IPS-20b (cell line): Measurements from ENCODE around the gene HHLA2.

Experiments
- H3K27ac ChIP-seq: one replicate; pipeline ENCODE4 v1.5.1; 2013; ENCODE audit warnings: low read length
- H3K27me3 ChIP-seq: 2 replicates; pipeline ENCODE4 v1.6.1; 2013; ENCODE audit warnings: mild to moderate bottlenecking, low read length, inconsistent platforms; ENCODE audit not compliant: insufficient read depth
- H3K36me3 ChIP-seq: 2 replicates; pipeline ENCODE4 v1.6.1; 2013; ENCODE audit warnings: low read depth, mild to moderate bottlenecking, inconsistent platforms, low read length, moderate library complexity; ENCODE audit not compliant: insufficient read depth
- H3K4me1 ChIP-seq: 2 replicates; pipeline ENCODE4 v1.6.1; 2013; ENCODE audit warnings: mild to moderate bottlenecking, control low read depth, inconsistent platforms, low read length, moderate library complexity; ENCODE audit not compliant: insufficient read depth
- H3K4me3 ChIP-seq: 2 replicates; pipeline ENCODE4 v1.5.1; 2013; ENCODE audit warnings: mild to moderate bottlenecking, low read length, inconsistent platforms
- H3K9ac ChIP-seq: 2 replicates; pipeline ENCODE4 v1.6.1; 2013; ENCODE audit warnings: low read depth, mild to moderate bottlenecking, inconsistent platforms, low read length, moderate library complexity
- H3K9me3 ChIP-seq: 2 replicates; pipeline ENCODE4 v1.6.1; 2013; ENCODE audit warnings: mild to moderate bottlenecking, low read depth, low read length, inconsistent platforms; ENCODE audit not compliant: insufficient read depth

The HHLA2 gene

GRCh38 chr3:108383306-108383705 is 87.0 kb downstream of the HHLA2 start:
- no peaks in the 10 kb centered on the region for H3K36me3 ChIP-seq
- H3K27me3 ChIP-seq: no peaks in the 10 kb centered on the region
- no peak overlapping the region for H3K9ac ChIP-seq
- H3K4me1 ChIP-seq: no peaks in the 10 kb centered on the region; the same call in 1 of the 2 replicates
- no peak overlapping the region for H3K4me3 ChIP-seq
- no peak overlapping the region for H3K27ac ChIP-seq
- no peaks in the 10 kb centered on the region for H3K9me3 ChIP-seq

GRCh38 chr3:108387063-108387462 is 90.7 kb downstream of the HHLA2 start:
- no peak overlapping the region for H3K27ac ChIP-seq
- H3K36me3 ChIP-seq: no peaks in the 10 kb centered on the region

DNA sequence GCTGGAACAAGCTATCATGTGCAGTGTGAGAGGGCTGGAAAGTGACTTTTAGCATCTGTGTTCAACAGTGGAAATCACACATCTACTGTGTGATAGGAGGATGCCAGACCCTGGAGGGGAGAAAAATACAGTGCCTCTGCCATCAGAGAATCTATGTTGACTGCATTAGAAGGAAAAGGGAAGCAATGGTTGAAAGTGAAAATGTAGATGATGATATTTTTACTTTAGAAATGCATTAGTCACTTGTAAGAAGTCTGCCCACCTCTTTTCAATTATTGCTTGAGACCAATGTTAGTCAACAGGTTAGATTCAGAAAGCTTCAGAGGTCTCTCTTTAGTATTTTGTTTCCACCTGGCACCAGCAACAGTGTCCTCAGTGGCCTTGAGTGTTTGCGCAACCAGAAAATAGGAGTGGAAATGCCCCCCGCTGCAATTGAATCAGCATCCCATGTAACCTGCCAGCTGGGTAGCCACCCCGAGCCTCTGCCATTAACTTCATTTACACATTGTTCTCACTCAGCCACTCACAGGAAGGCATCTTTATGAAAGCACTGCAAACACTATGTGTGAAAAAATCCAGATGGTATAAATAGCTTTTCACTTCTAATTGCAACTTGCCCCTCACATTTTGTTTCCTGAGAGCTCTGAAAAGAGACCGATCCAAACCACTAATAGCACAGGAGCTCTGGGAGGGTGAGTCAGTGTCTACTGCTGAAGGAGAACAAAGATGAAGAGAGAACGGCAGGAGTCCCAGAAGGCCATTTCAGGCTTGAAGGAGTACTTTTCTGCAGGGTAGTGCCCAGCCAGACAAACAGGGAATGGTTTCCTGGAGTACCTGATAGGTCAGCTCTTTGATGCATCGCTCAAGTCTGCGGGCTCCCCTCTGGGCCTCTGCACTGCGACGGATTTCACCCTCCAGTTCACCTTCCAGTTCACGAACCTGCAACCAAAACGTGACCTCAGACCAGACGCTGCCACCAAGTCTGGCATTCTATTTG is 92.1 kb downstream of the HHLA2 start:
- Histone ChIP-seq H3K4me1 (peaks cover 6% of the 10 kb centered on the region), H3K9ac (no peak overlapping the region), H3K9me3 (no peaks in the 10 kb centered on the region), H3K27me3 (no peaks in the 10 kb centered on the region), H3K36me3 (no peaks in the 10 kb centered on the region), H3K27ac (no peak overlapping the region), H3K4me3 (no peak overlapping the region)

More at GRCh38 chr3:108387063-108387462, 90.7 kb downstream of the HHLA2 start:
- Histone ChIP-seq H3K9me3 (no peaks in the 10 kb centered on the region), H3K9ac (no peak overlapping the region), H3K27me3 (no peaks in the 10 kb centered on the region), H3K4me3 (no peak overlapping the region), H3K4me1 (peaks cover 6% of the 10 kb centered on the region)

GRCh38 chr3:108389372-108389771 is 93.0 kb downstream of the HHLA2 start:
- Histone ChIP-seq H3K4me3 (no peak overlapping the region), H3K27me3 (no peaks in the 10 kb centered on the region), H3K27ac (no peak overlapping the region), H3K4me1 (peaks cover 6% of the 10 kb centered on the region), H3K9ac (no peak overlapping the region), H3K9me3 (no peaks in the 10 kb centered on the region), H3K36me3 (no peaks in the 10 kb centered on the region)

GRCh38 chr3:108391917-108392593 is 95.7 kb downstream of the HHLA2 start:
- Histone ChIP-seq H3K4me1 (peaks cover 10% of the 10 kb centered on the region), H3K27me3 (no peaks in the 10 kb centered on the region), H3K36me3 (no peaks in the 10 kb centered on the region), H3K9ac (no peak overlapping the region), H3K27ac (no peak overlapping the region), H3K9me3 (no peaks in the 10 kb centered on the region), H3K4me3 (no peak overlapping the region)

DNA sequence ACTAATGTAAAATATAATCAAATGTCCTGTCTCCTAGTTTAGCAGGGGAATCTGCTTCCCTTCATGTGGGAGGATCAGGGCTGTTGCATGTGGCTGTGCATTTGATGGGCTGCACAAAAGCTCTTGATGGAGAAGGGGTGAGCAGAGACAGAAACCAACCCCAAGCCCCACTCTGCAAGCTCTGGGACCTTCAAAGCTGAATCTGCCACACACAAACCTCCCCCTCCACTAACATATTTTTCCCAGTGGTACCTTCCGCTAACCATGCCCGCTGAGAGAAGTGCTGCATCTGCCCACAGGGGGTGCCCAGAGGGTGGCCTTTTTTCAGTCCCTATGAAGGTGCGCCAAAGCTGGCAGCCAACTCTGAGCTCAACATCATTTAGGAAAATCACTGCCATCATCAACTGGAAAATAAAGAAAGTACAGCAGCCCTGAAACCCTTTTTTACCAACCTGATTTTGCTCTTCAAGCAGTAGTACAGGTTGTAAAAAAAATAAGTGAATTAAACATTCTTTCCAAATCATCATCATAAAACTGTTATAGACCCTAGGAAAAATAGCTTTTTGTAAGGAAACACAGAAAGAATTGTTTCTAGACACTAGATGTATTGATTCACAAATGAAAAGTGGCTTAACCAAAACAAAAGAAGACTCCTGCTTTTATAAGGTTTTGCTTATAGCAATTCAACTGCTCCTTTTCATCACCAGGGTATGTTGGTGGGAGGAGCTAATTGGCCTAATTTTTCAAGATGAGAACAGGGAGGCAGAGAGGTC is 97.0 kb downstream of the HHLA2 start:
- Histone ChIP-seq H3K9ac (no peak overlapping the region), H3K4me3 (no peak overlapping the region), H3K36me3 (no peaks in the 10 kb centered on the region), H3K4me1 (peaks cover 10% of the 10 kb centered on the region), H3K27ac (no peak overlapping the region), H3K27me3 (no peaks in the 10 kb centered on the region), H3K9me3 (no peaks in the 10 kb centered on the region)

GRCh38 chr3:108394016-108394415 is 97.7 kb downstream of the HHLA2 start:
- Histone ChIP-seq H3K4me3 (no peak overlapping the region), H3K27ac (no peak overlapping the region), H3K9ac (no peak overlapping the region), H3K27me3 (no peaks in the 10 kb centered on the region), H3K4me1 (peaks cover 7% of the 10 kb centered on the region), H3K9me3 (no peaks in the 10 kb centered on the region), H3K36me3 (no peaks in the 10 kb centered on the region)

DNA sequence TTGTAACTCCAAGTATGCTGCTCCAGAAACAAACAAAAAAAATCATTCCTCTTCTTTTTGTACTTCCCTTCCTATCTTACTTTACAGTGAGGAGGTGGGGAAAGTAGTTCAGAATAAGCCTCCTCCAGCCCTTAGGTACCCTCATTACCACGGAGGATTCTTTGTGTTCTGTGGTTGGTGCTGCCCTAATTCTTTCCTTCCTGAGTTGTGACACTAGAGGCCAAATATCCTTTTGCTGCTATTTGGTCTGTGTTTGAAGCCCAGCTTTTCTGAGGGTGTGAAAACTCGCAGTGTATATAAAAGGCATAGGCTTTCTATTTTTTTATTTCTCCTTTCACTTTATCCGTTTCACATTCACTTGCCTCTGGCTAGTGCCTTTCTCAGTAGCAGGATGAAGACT is 98.2 kb downstream of the HHLA2 start:
- Histone ChIP-seq H3K4me3 (no peak overlapping the region), H3K9ac (no peak overlapping the region), H3K27me3 (no peaks in the 10 kb centered on the region), H3K27ac (no peak overlapping the region), H3K36me3 (no peaks in the 10 kb centered on the region), H3K9me3 (no peaks in the 10 kb centered on the region), H3K4me1 (peaks cover 6% of the 10 kb centered on the region)

- H3K27me3 ChIP-seq: no peaks in the 10 kb centered on the region
- no peak overlapping the region for H3K4me3 ChIP-seq
- no peaks in the 10 kb centered on the region for H3K36me3 ChIP-seq
- H3K9ac ChIP-seq: no peak overlapping the region
- peaks cover 4% of the 10 kb centered on the region; the same call in 1 of the 2 replicates for H3K4me1 ChIP-seq
- no peaks in the 10 kb centered on the region for H3K9me3 ChIP-seq
- no peak overlapping the region for H3K27ac ChIP-seq
Measured at GRCh38 chr3:108396336-108396735, 100.0 kb downstream of the HHLA2 start.

- Histone ChIP-seq H3K9ac (no peak overlapping the region), H3K4me3 (no peak overlapping the region), H3K36me3 (no peaks in the 10 kb centered on the region)
Measured at GRCh38 chr3:108398510-108398909, 102.2 kb downstream of the HHLA2 start.

GRCh38 chr3:108401836-108402235 is 105.5 kb downstream of the HHLA2 start:
- Histone ChIP-seq H3K36me3 (no peaks in the 10 kb centered on the region), H3K27me3 (no peaks in the 10 kb centered on the region), H3K9me3 (no peaks in the 10 kb centered on the region), H3K9ac (no peak overlapping the region), H3K4me1 (peaks cover 2% of the 10 kb centered on the region; the same call in 1 of the 2 replicates), H3K4me3 (no peak overlapping the region), H3K27ac (no peak overlapping the region)

More at GRCh38 chr3:108398510-108398909, 102.2 kb downstream of the HHLA2 start:
- Histone ChIP-seq H3K27ac (no peak overlapping the region), H3K27me3 (no peaks in the 10 kb centered on the region), H3K9me3 (no peaks in the 10 kb centered on the region), H3K4me1 (peaks cover 4% of the 10 kb centered on the region; the same call in 1 of the 2 replicates)
